ENCODE data around the gene OR2M7.

DNA sequence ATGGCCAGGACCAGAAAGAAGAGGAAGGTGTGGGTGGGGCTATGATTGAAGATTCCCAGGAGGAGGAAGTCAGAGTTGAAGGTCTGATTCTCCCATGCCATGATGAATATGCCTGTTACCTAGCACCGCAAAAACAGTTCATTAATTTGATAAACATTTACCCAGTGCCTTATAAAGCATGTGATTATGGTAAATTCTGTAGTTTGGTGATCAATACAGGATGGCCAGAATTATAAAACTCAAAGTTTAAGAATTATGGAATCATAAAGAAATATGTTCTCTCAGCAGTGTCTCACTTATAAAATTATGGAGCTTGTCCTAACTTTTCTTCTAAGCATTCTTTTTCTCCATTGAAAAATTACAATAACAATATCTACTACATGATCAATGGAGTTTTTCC is at the start of gene OR2M7:
- TF ChIP-seq EZH2 (IDR thresholded peaks at IDR 0.05; ENCODE audit: borderline replicate concordance, low read depth, low read length, severe bottlenecking) (no peak), FOS (IDR thresholded peaks at IDR 0.05; ENCODE audit: borderline replicate concordance, insufficient read depth, low read length) (no peak), POLR2A (IDR thresholded peaks at IDR 0.05; ENCODE audit: low read depth, low read length) (no peak), POLR2AphosphoS5 (IDR thresholded peaks at IDR 0.05; ENCODE audit: insufficient read depth, low read depth, low read length) (no peak)
- TF ChIP-seq, protein P1, sequence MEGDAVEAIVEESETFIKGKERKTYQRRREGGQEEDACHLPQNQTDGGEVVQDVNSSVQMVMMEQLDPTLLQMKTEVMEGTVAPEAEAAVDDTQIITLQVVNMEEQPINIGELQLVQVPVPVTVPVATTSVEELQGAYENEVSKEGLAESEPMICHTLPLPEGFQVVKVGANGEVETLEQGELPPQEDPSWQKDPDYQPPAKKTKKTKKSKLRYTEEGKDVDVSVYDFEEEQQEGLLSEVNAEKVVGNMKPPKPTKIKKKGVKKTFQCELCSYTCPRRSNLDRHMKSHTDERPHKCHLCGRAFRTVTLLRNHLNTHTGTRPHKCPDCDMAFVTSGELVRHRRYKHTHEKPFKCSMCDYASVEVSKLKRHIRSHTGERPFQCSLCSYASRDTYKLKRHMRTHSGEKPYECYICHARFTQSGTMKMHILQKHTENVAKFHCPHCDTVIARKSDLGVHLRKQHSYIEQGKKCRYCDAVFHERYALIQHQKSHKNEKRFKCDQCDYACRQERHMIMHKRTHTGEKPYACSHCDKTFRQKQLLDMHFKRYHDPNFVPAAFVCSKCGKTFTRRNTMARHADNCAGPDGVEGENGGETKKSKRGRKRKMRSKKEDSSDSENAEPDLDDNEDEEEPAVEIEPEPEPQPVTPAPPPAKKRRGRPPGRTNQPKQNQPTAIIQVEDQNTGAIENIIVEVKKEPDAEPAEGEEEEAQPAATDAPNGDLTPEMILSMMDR (IDR thresholded peaks at IDR 0.05; ENCODE audit: extremely low read depth in 1 of 2, insufficient read depth in 1 of 2, low read depth in 1 of 2, low read length in 2 of 2), result no peak
- TF ChIP-seq, protein P2, sequence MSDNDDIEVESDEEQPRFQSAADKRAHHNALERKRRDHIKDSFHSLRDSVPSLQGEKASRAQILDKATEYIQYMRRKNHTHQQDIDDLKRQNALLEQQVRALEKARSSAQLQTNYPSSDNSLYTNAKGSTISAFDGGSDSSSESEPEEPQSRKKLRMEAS (IDR thresholded peaks at IDR 0.05; ENCODE audit: insufficient read depth, insufficient read length), result no peak

All from endothelial cell of umbilical vein (primary cell).